ENCODE data around the gene SNAP23. TPM values are rescaled to one million over a fixed set of nuclear protein-coding genes. Genes with fewer than 3 reads are reported as not detected.

The SNAP23 gene
- total RNA-seq, 1 donor from 2014 or later, result 96.3 TPM

- peaks cover 2% of the 10 kb centered on the region for H3K36me3 Mint-ChIP-seq
Observed at GRCh38 chr15:42507514-42507913, 12.1 kb downstream of the SNAP23 start.

GRCh38 chr15:42508263-42508690, 12.8 kb downstream of the SNAP23 start:
- Mint-ChIP-seq H3K4me1 (peaks cover 6% of the 10 kb centered on the region), H3K36me3 (peaks cover 9% of the 10 kb centered on the region), H3K27me3 (ENCODE audit: insufficient read depth, low read depth) (no peaks in the 10 kb centered on the region), H3K9me3 (no peaks in the 10 kb centered on the region), H3K27ac (no peak overlapping the region), H3K4me3 (no peak overlapping the region)
- Histone ChIP-seq H3K79me2 (ENCODE audit: low read depth) (peaks cover 90% of the 10 kb centered on the region), H3K9ac (no peak overlapping the region), H4K20me1 (ENCODE audit: low read depth) (peaks cover 29% of the 10 kb centered on the region), H3K4me2 (no peak overlapping the region), H3K4me3 (no peak overlapping the region), H3K27me3 (no peaks in the 10 kb centered on the region), H3K4me1 (no peaks in the 10 kb centered on the region), H2AFZ (replicated peaks) (no peak overlapping the region), H3K9me3 (ENCODE audit: low read depth) (no peaks in the 10 kb centered on the region), H3F3A (ENCODE audit: low read depth) (no peaks in the 10 kb centered on the region), H3K27ac (no peak overlapping the region), H3K36me3 (no peaks in the 10 kb centered on the region)
- TF ChIP-seq EZH2 (IDR thresholded peaks at IDR 0.05) (no peak), EZH2phosphoT487 (IDR thresholded peaks at IDR 0.05) (no peak), CTCF (IDR thresholded peaks at IDR 0.05) (no peak)
- no peak for DNase-seq (ENCODE audit: low spot score)

More at GRCh38 chr15:42507514-42507913, 12.1 kb downstream of the SNAP23 start:
- no peaks in the 10 kb centered on the region for H3K27me3 ChIP-seq
- H4K20me1 ChIP-seq (ENCODE audit: low read depth), result peaks cover 31% of the 10 kb centered on the region
- Mint-ChIP-seq H3K27me3 (ENCODE audit: insufficient read depth, low read depth) (no peaks in the 10 kb centered on the region), H3K4me1 (peaks cover 6% of the 10 kb centered on the region), H3K9me3 (no peaks in the 10 kb centered on the region), H3K4me3 (no peak overlapping the region), H3K27ac (no peak overlapping the region)
- peaks cover 90% of the 10 kb centered on the region for H3K79me2 ChIP-seq (ENCODE audit: low read depth)
- no peaks in the 10 kb centered on the region for H3F3A ChIP-seq (ENCODE audit: low read depth)
- H3K36me3 ChIP-seq, result no peaks in the 10 kb centered on the region
- no peak overlapping the region for H2AFZ ChIP-seq (replicated peaks)
- no peak for DNase-seq (ENCODE audit: low spot score)
- H3K4me3 ChIP-seq, result no peak overlapping the region
- H3K27ac ChIP-seq, result no peak overlapping the region
- no peaks in the 10 kb centered on the region for H3K4me1 ChIP-seq
- no peaks in the 10 kb centered on the region for H3K9me3 ChIP-seq (ENCODE audit: low read depth)
- H3K9ac ChIP-seq, result no peak overlapping the region
- H3K4me2 ChIP-seq, result no peak overlapping the region
- TF ChIP-seq CTCF (IDR thresholded peaks at IDR 0.05) (no peak), EZH2 (IDR thresholded peaks at IDR 0.05) (no peak), EZH2phosphoT487 (IDR thresholded peaks at IDR 0.05) (no peak)

GRCh38 chr15:42510258-42511006, 15.0 kb downstream of the SNAP23 start:
- H3K9ac ChIP-seq, result no peak overlapping the region
- no peaks in the 10 kb centered on the region for H3K36me3 ChIP-seq
- no peaks in the 10 kb centered on the region for H3K4me1 ChIP-seq
- no peak for DNase-seq (ENCODE audit: low spot score)
- Mint-ChIP-seq H3K36me3 (peaks cover 13% of the 10 kb centered on the region), H3K27me3 (ENCODE audit: insufficient read depth, low read depth) (no peaks in the 10 kb centered on the region), H3K9me3 (no peaks in the 10 kb centered on the region), H3K4me1 (no peaks in the 10 kb centered on the region), H3K4me3 (no peak overlapping the region), H3K27ac (no peak overlapping the region)
- no peaks in the 10 kb centered on the region for H3F3A ChIP-seq (ENCODE audit: low read depth)
- H4K20me1 ChIP-seq (ENCODE audit: low read depth), result peaks cover 20% of the 10 kb centered on the region
- TF ChIP-seq EZH2phosphoT487 (IDR thresholded peaks at IDR 0.05) (no peak), EZH2 (IDR thresholded peaks at IDR 0.05) (no peak), CTCF (IDR thresholded peaks at IDR 0.05) (no peak)
- peaks cover 70% of the 10 kb centered on the region for H3K79me2 ChIP-seq (ENCODE audit: low read depth)
- H3K27ac ChIP-seq, result no peak overlapping the region
- no peak overlapping the region for H2AFZ ChIP-seq (replicated peaks)
- H3K9me3 ChIP-seq (ENCODE audit: low read depth), result no peaks in the 10 kb centered on the region
- no peak overlapping the region for H3K4me2 ChIP-seq
- H3K27me3 ChIP-seq, result no peaks in the 10 kb centered on the region
- H3K4me3 ChIP-seq, result no peak overlapping the region
